GM18951 (cell line): Measurements from ENCODE around the gene SIRT7.

Source experiments
- POLR2A ChIP-seq: IDR thresholded peaks from 4 replicates; pipeline ENCODE4 v1.6.1; 2011; ENCODE audit warnings: mild to moderate bottlenecking; ENCODE audit not compliant: insufficient read length, insufficient read depth; ENCODE audit errors: extremely low read depth
- in situ Hi-C: fragments of 300-500 bp; cut with MboI; formaldehyde crosslinking; loops from one replicate; pipeline ENCODE4 v1.12.0; 2022; ENCODE audit warnings: low sequenced_read_pairs, mixed read lengths, inconsistent platforms; ENCODE audit not compliant: unreplicated experiment

The SIRT7 gene

GRCh38 chr17:81915331-81915730 is 2.6 kb downstream of the SIRT7 start:
- in situ Hi-C loops = no loop called here
- no peak for TF ChIP-seq POLR2A

GRCh38 chr17:81914103-81914850 is 3.7 kb downstream of the SIRT7 start:
- no peak for TF ChIP-seq POLR2A
- in situ Hi-C loops = no loop called here

- TF ChIP-seq POLR2A = no peak
- in situ Hi-C loops = no loop called here
Observed at GRCh38 chr17:81913394-81914102, 4.4 kb downstream of the SIRT7 start.

GRCh38 chr17:81912441-81913309 is 5.3 kb downstream of the SIRT7 start:
- in situ Hi-C loops = no loop called here
- no peak for TF ChIP-seq POLR2A

- TF ChIP-seq POLR2A = no peak
- in situ Hi-C loops = no loop called here
Observed at GRCh38 chr17:81911969-81912368, 6.0 kb downstream of the SIRT7 start.

- in situ Hi-C loops = no loop called here
- TF ChIP-seq POLR2A = peak; percentile 72
Observed at GRCh38 chr17:81911277-81911961, 6.6 kb downstream of the SIRT7 start, which contains the start of gene PCYT2. TSS of gene PCYT2 (minus strand) at chr17:81911399. CDS start at chr17:81911355, 44 bp downstream.

- in situ Hi-C loops = no loop called here
- TF ChIP-seq POLR2A = no peak
Observed at GRCh38 chr17:81910840-81911276, 7.1 kb downstream of the SIRT7 start.

- TF ChIP-seq POLR2A = no peak
- in situ Hi-C loops = no loop called here
Observed at GRCh38 chr17:81909966-81910839, 7.8 kb downstream of the SIRT7 start.

- in situ Hi-C loops = no loop called here
- TF ChIP-seq POLR2A = no peak
Observed at GRCh38 chr17:81909231-81909630, 8.7 kb downstream of the SIRT7 start.

- no peak for TF ChIP-seq POLR2A
Observed at GRCh38 chr17:81908793-81909192, 9.2 kb downstream of the SIRT7 start.

GRCh38 chr17:81907219-81908145 is 10.5 kb downstream of the SIRT7 start:
- no peak for TF ChIP-seq POLR2A
- in situ Hi-C loops = no loop called here

More at GRCh38 chr17:81908793-81909192, 9.2 kb downstream of the SIRT7 start:
- in situ Hi-C loops = no loop called here
